ENCODE results near the gene FAM187B.

- no peak for TF ChIP-seq RARB (CRISPR knock-in tag; IDR thresholded peaks at IDR 0.05)
- no peak for TF ChIP-seq ZFP30 (CRISPR knock-in tag; IDR thresholded peaks at IDR 0.05)
- TF ChIP-seq PATZ1 (CRISPR knock-in tag; IDR thresholded peaks at IDR 0.05; ENCODE audit: borderline replicate concordance) = no peak
- TF ChIP-seq ZFP3 (CRISPR knock-in tag; IDR thresholded peaks at IDR 0.05) = no peak
- TF ChIP-seq CREB5 (CRISPR knock-in tag; IDR thresholded peaks at IDR 0.05; ENCODE audit: low read depth) = no peak
- no peak for TF ChIP-seq OSR1 (CRISPR knock-in tag; IDR thresholded peaks at IDR 0.05)
- no peak for TF ChIP-seq ZNF70 (CRISPR knock-in tag; IDR thresholded peaks at IDR 0.05)
- no peak for TF ChIP-seq ARNTL (CRISPR knock-in tag; IDR thresholded peaks at IDR 0.05; ENCODE audit: borderline replicate concordance, low read depth)
- TF ChIP-seq BACH2 (CRISPR knock-in tag; IDR thresholded peaks at IDR 0.05; ENCODE audit: borderline replicate concordance) = no peak
- no peak for TF ChIP-seq GLIS3 (CRISPR knock-in tag; IDR thresholded peaks at IDR 0.05)
- TF ChIP-seq CSDC2 (CRISPR knock-in tag; IDR thresholded peaks at IDR 0.05) = no peak
- no peak for TF ChIP-seq ISL1 (CRISPR knock-in tag; IDR thresholded peaks at IDR 0.05)
- TF ChIP-seq POU6F1 (CRISPR knock-in tag; IDR thresholded peaks at IDR 0.05; ENCODE audit: borderline replicate concordance, low read depth) = no peak
- no peak for TF ChIP-seq TSHZ2 (CRISPR knock-in tag; IDR thresholded peaks at IDR 0.05)
Measured at GRCh38 chr19:35216833-35217648, 11.5 kb downstream of the FAM187B start.

Data from SK-N-SH treated with all-trans-retinoic acid at 6 μM for 48 hours (cell line).